Thyroid gland (tissue), 4 donors: ENCODE data around the gene NDUFAF8.

Experiments
- POLR2A ChIP-seq, 2 donors: fragments of 450-650 bp; IDR thresholded peaks; one replicate each; pipeline ENCODE4 v1.6.1; 2017; ENCODE audit warnings: antibody characterized with exemption in 2 of 2, mild to moderate bottlenecking in 2 of 2, moderate library complexity in 1 of 2
- TF ChIP-seq, protein P1 (sequence below), 6 experiments: fragments of 200-600 bp in 3 of 6; fragments of 450-650 bp in 3 of 6; sonication (generic) in 3 of 6; IDR thresholded peaks; one replicate each; pipeline ENCODE4 v1.5.1; 2016 to 2019; ENCODE audit warnings: antibody characterized with exemption in 6 of 6, mild to moderate bottlenecking in 2 of 6, inconsistent platforms in 1 of 6, moderate library complexity in 1 of 6

DNA sequence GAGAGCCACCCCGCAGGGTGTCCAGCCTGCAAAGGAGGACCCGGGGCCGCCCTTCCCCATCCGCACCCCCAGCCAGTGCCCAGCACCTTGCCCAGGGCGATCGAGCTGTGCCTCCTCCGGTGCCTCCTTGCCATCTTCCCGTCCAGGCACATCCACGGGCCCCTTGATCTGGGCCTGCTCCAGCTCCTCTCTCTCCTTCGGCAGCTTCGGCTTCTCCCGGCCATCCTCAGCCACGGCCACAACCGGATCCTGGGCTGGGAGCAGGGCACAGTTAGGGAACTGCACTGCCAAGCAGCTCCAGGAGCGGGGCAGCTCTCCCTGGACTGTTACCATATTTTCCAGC, 13.8 kb downstream of the NDUFAF8 start:
- TF ChIP-seq, protein P1, sequence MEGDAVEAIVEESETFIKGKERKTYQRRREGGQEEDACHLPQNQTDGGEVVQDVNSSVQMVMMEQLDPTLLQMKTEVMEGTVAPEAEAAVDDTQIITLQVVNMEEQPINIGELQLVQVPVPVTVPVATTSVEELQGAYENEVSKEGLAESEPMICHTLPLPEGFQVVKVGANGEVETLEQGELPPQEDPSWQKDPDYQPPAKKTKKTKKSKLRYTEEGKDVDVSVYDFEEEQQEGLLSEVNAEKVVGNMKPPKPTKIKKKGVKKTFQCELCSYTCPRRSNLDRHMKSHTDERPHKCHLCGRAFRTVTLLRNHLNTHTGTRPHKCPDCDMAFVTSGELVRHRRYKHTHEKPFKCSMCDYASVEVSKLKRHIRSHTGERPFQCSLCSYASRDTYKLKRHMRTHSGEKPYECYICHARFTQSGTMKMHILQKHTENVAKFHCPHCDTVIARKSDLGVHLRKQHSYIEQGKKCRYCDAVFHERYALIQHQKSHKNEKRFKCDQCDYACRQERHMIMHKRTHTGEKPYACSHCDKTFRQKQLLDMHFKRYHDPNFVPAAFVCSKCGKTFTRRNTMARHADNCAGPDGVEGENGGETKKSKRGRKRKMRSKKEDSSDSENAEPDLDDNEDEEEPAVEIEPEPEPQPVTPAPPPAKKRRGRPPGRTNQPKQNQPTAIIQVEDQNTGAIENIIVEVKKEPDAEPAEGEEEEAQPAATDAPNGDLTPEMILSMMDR (IDR thresholded peaks at IDR 0.05): no peak
- no peak for TF ChIP-seq POLR2A (IDR thresholded peaks at IDR 0.05)
